RWPE2 (cell line): Measurements from ENCODE around the gene KANSL1L.
"Not testable (repeated sequence)": the region's sequence is repeated elsewhere in the genome, so short reads cannot be mapped to it uniquely, and the experiment has no call there.

Source experiments
- ATAC-seq: fragments of 200-7000 bp; cut with Tn5 transposase; 3 replicates; pipeline ENCODE4 v1.9.1; 2021; ENCODE audit warnings: low read depth
- DNase-seq: peaks from one replicate; pipeline ENCODE4 v3.0.0-alpha.2; 2020; ENCODE audit warnings: low spot score
- H3K27ac ChIP-seq: fragments of 450-650 bp; 2 replicates; pipeline ENCODE4 v1.5.1; 2017; ENCODE audit warnings: mild to moderate bottlenecking; ENCODE audit not compliant: poor library complexity, severe bottlenecking
- H3K27me3 ChIP-seq: fragments of 250-450 bp; sonication (Bioruptor Pico); 2 replicates; pipeline ENCODE4 v1.5.1; 2021; ENCODE audit warnings: mild to moderate bottlenecking, moderate library complexity; ENCODE audit not compliant: insufficient read depth, poor library complexity, severe bottlenecking
- H3K36me3 ChIP-seq: fragments of 250-450 bp; sonication (Bioruptor Pico); 2 replicates; pipeline ENCODE4 v1.5.1; 2020; ENCODE audit warnings: low read depth, mild to moderate bottlenecking, moderate library complexity
- H3K4me1 ChIP-seq: fragments of 250-450 bp; sonication (Bioruptor Pico); 2 replicates; pipeline ENCODE4 v1.5.1; 2021; ENCODE audit warnings: mild to moderate bottlenecking, moderate library complexity; ENCODE audit not compliant: insufficient read depth, poor library complexity, severe bottlenecking
- H3K4me3 ChIP-seq: fragments of 250-450 bp; sonication (Bioruptor Pico); 2 replicates; pipeline ENCODE4 v1.5.1; 2021; ENCODE audit warnings: mild to moderate bottlenecking, moderate library complexity; ENCODE audit not compliant: severe bottlenecking
- H3K9me3 ChIP-seq: fragments of 250-450 bp; sonication (Bioruptor Pico); 2 replicates; pipeline ENCODE4 v1.5.1; 2021; ENCODE audit warnings: mild to moderate bottlenecking, moderate library complexity; ENCODE audit not compliant: severe bottlenecking
- TF ChIP-seq, protein P1 (sequence below): fragments of 450-650 bp; IDR thresholded peaks from one replicate; pipeline ENCODE4 v1.5.1; 2017; ENCODE audit warnings: mild to moderate bottlenecking, moderate library complexity; ENCODE audit not compliant: poor library complexity, severe bottlenecking

The KANSL1L gene

GRCh38 chr2:210188190-210188589, 17.0 kb upstream of the KANSL1L start:
- DNase-seq (no peak), ATAC-seq (no peak)
- H3K36me3 ChIP-seq = no peaks in the 10 kb centered on the region
- H3K27me3 ChIP-seq = no peaks in the 10 kb centered on the region
- H3K4me1 ChIP-seq = peaks cover 12% of the 10 kb centered on the region
- H3K4me3 ChIP-seq = no peak overlapping the region
- TF ChIP-seq, protein P1, sequence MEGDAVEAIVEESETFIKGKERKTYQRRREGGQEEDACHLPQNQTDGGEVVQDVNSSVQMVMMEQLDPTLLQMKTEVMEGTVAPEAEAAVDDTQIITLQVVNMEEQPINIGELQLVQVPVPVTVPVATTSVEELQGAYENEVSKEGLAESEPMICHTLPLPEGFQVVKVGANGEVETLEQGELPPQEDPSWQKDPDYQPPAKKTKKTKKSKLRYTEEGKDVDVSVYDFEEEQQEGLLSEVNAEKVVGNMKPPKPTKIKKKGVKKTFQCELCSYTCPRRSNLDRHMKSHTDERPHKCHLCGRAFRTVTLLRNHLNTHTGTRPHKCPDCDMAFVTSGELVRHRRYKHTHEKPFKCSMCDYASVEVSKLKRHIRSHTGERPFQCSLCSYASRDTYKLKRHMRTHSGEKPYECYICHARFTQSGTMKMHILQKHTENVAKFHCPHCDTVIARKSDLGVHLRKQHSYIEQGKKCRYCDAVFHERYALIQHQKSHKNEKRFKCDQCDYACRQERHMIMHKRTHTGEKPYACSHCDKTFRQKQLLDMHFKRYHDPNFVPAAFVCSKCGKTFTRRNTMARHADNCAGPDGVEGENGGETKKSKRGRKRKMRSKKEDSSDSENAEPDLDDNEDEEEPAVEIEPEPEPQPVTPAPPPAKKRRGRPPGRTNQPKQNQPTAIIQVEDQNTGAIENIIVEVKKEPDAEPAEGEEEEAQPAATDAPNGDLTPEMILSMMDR = no peak
- H3K27ac ChIP-seq = no peak overlapping the region
- H3K9me3 ChIP-seq = no peaks in the 10 kb centered on the region

DNA sequence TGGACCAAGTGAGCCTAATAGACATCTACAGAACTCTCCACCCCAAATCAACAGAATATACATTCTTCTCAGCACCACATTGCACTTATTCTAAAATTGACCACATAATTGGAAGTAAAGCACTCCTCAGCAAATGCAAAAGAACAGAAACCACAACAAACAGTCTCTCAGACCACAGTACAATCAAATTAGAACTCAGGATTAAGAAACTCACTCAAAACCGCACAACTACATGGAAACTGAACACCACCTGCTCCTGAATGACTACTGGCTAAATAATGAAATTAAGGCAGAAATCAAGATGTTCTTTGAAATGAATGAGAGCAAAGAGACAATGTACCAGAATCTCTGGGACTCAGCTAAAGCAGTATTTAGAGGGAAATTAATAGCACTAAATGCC, 12.7 kb upstream of the KANSL1L start:
- not testable (repeated sequence) for H3K9me3 ChIP-seq, H3K27ac ChIP-seq, H3K27me3 ChIP-seq, ATAC-seq, DNase-seq, H3K36me3 ChIP-seq, H3K4me3 ChIP-seq
- H3K4me1 ChIP-seq = peaks cover 10% of the 10 kb centered on the region

DNA sequence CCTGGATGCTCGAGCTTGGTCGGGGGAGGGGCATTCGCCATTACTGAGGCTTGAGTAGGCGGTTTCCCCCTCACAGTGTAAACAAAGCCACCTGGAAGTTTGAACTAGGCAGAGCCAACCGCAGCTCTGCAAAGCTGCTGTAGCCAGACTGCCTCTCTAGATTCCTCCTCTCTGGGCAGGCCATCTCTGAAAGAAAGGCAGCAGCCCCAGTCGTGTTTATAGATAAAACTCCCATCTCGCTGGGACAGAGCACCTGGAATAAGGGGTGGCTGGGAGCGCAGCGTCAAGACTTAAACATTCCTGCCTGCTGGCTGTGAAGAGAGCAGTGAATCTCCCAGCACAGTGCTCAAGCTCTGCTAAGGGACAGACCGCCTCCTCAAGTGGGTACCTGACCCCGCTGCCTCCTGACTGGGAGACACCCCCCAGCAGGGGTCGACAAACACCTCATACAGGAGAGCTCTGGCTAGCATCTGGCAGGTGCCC, 10.4 kb upstream of the KANSL1L start:
- H3K36me3 ChIP-seq, H3K4me1 ChIP-seq, H3K4me3 ChIP-seq, H3K27ac ChIP-seq, H3K9me3 ChIP-seq, DNase-seq, H3K27me3 ChIP-seq, ATAC-seq: not testable (repeated sequence)

DNA sequence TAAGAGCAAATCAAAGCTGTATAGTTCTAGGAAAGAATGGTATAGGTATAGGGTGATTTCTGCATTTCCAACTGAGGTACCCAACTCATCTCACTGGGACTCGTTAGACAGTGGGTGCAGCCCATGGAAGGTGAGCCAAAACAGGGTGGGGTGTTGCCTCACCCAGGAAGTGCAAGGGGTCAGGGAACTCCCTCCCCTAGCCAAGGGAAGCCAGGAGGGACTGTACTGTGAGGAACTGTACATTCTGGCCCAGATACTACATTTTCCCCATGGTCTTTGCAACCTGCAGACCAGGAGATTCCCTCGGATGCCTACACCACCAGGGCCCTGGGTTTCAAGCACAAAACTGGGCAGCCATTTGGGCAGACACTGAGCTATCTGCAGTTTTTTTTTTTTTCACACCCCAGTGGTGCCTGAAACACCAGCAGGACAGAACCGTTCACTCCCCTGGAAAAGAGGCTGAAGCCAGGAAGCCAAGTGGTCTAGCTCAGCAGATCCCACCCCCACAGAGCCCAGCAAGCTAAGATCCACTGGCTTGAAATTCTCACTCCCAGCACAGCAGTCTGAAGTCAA, 9.9 kb upstream of the KANSL1L start:
- H3K27me3 ChIP-seq, H3K36me3 ChIP-seq, H3K27ac ChIP-seq, H3K4me3 ChIP-seq, DNase-seq, ATAC-seq, H3K4me1 ChIP-seq, H3K9me3 ChIP-seq: not testable (repeated sequence)

GRCh38 chr2:210180477-210180876, 9.3 kb upstream of the KANSL1L start:
- Histone ChIP-seq H3K27ac (no peak overlapping the region), H3K4me1 (no peaks in the 10 kb centered on the region), H3K36me3 (no peaks in the 10 kb centered on the region), H3K9me3 (no peaks in the 10 kb centered on the region), H3K27me3 (no peaks in the 10 kb centered on the region), H3K4me3 (no peak overlapping the region)
- DNase-seq (no peak), ATAC-seq (no peak)
- TF ChIP-seq, protein P1 = no peak

- ATAC-seq (no peak), DNase-seq (no peak)
- TF ChIP-seq, protein P1 = no peak
- H3K4me1 ChIP-seq = no peaks in the 10 kb centered on the region
- no peaks in the 10 kb centered on the region for H3K36me3 ChIP-seq
- no peaks in the 10 kb centered on the region for H3K9me3 ChIP-seq
- H3K4me3 ChIP-seq = no peak overlapping the region
- no peak overlapping the region for H3K27ac ChIP-seq
- no peaks in the 10 kb centered on the region for H3K27me3 ChIP-seq
These were observed 8.3 kb upstream of the KANSL1L start for GRCh38 chr2:210179351-210179990.
